GM19467 (cell line): ENCODE measurements around the gene ESR2.
"Not testable (repeated sequence)": the region's sequence is repeated elsewhere in the genome, so short reads cannot be mapped to it uniquely, and the experiment has no call there.

Source experiments
- ATAC-seq: cut with Tn5 transposase; IDR thresholded peaks from one replicate; pipeline ENCODE4 v1.9.1; 2021; ENCODE audit warnings: mild to moderate bottlenecking, moderate library complexity; ENCODE audit not compliant: unreplicated experiment

The ESR2 gene

DNA sequence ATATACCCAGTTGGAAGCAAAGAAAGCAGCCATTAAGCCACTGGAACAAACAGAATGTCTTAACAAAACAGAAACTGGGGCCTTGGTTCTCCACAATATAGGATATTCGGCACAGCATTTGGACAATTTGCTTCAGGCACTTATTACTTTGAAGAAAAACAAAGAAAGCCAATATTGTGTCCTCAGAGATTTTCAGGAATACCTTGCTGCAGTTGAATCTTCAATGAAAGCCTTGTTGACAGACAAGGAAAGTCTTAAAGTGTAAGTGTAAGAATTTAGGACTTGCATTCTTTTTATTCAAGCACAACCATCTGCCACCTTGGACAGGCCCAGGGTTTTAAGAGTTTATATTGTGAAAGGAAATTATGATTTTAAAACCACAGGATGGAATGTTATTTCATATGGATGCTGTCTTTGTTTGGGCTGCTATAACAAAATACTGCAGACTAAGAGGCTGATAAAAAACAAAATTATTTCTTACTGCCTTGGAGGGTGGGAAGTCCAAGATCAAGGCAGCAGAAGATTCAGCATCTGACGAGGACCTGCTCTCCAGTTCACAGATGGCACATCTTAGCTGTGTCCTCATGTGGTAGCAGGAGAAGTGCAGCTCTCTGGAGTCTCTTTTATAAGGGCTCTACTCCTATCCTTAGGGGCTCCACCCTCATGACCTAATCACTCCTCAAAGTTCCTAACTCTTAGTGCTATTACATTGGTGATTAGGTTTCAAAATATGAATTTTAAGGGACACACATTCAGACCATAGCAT is 244.4 kb downstream of the ESR2 start:
- ATAC-seq, result no peak

DNA sequence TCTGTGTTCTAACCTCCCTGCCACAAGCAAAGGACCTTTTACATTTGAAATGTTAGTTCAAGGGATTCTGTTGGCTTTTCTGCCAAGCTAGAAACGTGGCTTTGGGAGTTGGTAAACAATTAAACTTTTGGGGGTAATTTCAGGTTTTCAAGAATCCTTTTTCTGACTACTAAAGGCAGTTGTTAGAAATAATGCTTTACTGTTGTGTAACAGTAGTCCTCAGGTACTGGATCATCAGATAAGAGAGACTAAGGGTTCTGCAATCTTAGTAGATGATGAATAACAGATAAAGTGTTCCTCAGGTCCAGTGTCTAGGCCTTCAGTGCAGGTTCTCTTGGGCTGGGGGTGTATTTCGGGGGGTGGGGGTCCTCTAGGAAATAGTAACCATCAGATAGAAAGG is 249.1 kb downstream of the ESR2 start:
- ATAC-seq, result no peak

DNA sequence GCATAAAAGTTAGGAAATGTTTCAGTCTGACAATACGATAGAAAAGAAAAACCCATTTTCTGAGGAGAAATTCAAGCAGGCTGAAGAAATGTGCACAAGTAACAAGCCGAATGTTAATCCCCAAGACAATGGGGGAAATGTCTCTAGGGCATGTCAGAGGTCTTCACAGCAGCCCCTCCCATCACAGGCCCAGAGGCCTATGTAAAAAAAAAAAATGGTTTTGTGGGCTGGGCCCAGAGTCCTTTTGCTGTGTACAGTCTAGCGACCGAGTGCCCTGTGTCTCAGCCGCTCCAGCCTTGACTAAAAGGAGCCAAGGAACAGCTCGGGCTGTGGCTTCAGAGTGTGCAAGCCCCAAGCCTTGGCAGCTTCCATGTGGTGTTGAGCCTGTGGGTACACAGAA is 250.9 kb downstream of the ESR2 start:
- not testable (repeated sequence) for ATAC-seq

DNA sequence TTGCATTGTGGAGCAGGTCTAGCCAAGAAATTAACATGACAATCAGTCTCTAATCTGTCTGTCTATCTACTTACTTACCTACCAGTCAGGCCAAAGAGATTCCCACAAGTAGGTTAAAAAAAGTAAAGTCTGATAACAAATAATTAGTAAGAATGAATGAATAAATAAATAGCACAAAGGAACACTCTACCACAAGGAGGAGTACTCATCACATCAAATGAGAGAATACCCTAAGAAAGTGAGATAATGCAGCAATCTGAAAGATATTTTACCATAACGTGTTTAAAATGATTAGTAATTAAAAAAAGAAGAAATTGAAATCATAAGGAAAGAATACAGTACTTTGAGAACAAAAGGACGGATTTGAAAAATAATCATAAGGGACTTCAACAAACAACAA is 254.1 kb downstream of the ESR2 start:
- ATAC-seq, result no peak

DNA sequence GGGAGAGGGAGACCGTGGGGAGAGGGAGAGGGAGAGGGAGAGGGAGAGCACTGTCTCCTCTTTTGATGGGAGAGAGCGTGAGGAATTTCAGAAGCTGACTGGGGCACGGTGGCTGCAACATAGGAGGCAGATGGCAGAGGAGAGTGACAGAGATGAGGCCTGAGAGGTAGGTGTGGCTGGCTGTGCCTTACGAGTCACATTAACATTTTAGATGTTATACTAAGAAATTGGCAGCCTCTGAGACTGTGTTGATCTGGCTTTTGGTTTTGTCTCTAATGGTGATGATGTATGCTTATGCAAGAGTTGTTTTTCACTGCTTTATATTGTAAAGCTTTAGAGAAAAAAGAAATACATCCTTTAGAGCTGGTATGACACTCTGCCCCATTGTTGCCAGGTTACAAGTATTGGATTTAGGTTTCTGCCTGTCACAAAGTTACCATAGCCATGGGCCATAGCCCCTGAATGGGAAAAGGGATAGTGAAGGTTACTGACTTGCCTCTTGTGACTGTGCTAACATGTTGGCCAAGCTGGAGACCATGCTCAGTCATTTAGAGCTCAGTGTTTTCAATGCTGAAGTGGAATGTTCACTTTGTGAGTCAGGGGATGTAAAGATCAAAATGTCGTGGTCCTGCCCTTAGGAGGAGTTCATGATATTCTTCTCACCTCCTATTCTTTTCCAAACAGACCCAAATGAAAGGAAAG is 255.2 kb downstream of the ESR2 start:
- no peak for ATAC-seq

DNA sequence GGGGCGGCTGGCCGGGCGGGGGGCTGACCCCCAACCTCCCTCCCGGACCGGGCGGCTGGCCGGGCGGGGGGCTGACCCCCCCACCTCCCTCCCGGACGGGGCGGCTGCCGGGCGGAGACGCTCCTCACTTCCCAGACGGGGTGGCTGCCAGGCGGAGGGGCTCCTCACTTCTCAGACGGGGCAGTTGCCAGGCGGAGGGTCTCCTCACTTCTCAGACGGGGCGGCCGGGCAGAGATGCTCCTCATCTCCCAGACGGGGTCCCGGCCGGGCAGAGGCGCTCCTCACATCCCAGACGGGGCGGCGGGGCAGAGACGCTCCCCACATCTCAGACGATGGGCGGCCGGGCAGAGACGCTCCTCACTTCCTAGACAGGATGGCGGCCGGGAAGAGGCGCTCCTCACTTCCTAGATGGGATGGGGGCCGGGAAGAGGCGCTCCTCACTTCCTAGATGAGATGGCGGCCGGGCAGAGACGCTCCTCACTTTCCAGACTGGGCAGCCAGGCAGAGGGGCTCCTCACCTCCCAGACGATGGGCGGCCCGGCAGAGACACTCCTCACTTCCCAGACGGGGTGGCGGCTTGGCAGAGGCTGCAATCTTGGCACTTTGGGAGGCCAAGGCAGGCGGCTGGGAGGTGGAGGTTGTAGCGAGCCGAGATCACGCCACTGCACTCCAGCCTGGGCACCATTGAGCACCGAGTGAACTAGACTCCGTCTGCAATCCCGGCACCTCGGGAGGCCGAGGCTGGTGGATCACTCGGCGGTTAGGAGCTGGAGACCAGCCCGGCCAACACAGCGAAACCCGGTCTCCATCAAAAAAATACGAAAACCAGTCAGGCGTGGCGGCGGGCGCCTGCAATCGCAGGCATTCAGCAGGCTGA is 256.1 kb downstream of the ESR2 start:
- ATAC-seq, result not testable (repeated sequence)

DNA sequence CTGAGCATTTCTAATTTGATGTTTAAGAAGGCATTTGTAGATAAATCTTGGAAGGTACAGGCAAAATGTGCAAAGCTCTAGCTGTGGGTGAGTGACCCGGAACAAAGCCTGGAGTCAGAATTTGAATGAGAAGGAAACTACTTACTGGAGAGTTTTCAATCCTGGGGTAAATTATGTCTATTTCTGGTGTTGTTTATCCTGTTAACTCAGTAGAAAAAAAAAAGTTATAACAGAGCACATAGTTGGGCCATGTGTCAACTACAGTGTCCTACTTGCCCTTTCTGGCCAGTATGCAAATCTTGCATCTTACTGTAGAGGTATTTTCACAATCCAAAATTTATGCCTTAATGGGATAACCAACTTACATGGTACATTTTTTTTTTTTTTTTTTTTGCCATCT is 259.0 kb downstream of the ESR2 start:
- no peak for ATAC-seq
